Inflammatory macrophage treated with lipopolysaccharide for 1 hour (primary cell): Measurements from ENCODE around the gene ODF2L.

ENCODE experiments used
- DNase-seq, 2 donors: peaks; one replicate each; pipeline ENCODE4 v3.0.0-alpha.2; 2020 to 2022

The ODF2L gene, protein sequence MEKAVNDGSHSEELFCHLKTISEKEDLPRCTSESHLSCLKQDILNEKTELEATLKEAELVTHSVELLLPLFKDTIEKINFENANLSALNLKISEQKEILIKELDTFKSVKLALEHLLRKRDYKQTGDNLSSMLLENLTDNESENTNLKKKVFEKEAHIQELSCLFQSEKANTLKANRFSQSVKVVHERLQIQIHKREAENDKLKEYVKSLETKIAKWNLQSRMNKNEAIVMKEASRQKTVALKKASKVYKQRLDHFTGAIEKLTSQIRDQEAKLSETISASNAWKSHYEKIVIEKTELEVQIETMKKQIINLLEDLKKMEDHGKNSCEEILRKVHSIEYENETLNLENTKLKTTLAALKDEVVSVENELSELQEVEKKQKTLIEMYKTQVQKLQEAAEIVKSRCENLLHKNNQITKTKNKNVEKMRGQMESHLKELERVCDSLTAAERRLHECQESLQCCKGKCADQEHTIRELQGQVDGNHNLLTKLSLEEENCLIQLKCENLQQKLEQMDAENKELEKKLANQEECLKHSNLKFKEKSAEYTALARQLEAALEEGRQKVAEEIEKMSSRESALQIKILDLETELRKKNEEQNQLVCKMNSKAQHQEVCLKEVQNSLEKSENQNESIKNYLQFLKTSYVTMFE

DNA sequence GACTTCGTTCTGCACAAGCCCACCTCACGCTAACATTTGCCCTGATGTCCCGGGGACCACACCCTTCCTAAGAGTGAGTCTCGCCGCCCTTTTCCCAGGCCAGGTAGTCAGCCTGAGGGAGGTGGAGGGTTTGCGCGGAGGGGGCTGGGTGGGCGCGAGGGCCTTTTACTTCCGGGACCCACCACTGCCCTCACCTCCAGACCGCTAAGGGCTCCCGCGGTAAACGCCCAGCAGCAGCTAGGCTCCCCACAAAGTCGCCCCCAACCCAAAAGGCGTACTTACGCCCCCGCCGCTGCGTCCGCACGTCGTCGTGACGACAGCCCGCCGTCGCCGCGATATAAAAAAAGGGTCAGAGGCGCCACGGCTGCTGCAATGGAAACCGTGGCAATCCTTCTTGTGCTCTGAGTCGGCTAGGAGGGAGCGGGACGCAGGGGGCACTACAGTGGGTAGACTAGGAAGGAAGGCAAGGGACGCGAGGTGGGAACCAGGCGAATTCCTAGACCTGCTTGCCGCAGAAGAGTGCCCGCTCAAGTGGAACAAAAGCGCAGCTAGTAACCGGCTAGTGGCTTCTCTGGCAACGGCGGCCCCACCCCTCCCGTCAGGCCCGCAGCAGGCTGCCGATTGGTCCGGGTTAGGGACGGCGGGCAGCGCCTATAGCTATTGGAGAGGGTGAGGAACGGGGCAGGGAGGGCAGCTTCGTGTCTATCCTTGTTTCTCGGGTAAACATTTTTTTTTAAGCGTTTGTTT lies at the start of gene ODF2L:
Gene ODF2L, minus strand, starts transcription at position 573 of the 747 bp plus-strand sequence. CDS start 9,296 bp downstream, outside the sequence.
- peak; percentile 78 to 82 for DNase-seq

- no peak for DNase-seq
Measured at GRCh38 chr1:86445919-86446318, 49.8 kb upstream of the ODF2L start.

DNA sequence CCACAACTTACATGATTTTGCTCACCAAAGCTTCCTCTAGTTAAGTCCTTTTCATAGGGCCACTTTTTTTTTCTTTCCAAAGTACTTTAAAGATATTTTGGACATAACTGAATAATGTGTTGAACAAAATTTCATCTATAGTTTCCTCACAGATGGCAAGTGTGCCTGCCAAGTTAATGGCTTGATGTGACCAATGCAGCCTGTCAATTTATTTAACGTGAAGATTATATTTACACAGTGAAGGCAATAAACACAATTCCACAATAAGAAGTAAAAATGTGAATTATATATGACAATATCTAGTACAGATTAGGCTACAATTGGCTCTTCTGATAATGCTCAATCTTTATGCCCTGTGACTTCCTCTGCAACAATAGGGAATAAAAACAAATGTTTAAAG lies 45.9 kb upstream of the ODF2L start:
- no peak for DNase-seq

DNA sequence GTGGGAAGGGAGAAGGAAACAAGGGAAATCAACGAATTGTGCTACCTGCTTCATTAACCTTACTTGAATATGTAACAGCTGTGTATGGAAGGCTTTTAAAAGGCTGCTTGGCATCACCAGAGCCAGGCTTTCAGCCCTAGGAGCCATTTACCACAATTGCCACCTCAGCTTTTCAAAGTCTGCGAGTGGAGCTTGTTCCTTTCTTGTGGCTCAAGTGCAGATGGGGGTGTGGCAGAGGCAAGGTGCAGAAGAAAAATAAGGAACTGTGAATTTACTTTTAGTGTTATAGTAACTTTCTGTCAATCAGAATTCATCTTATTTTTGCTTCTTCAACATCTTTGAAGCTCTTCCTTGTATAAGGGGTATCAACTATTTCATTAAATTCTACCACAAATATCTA lies 45.5 kb upstream of the ODF2L start:
- DNase-seq, result no peak

DNA sequence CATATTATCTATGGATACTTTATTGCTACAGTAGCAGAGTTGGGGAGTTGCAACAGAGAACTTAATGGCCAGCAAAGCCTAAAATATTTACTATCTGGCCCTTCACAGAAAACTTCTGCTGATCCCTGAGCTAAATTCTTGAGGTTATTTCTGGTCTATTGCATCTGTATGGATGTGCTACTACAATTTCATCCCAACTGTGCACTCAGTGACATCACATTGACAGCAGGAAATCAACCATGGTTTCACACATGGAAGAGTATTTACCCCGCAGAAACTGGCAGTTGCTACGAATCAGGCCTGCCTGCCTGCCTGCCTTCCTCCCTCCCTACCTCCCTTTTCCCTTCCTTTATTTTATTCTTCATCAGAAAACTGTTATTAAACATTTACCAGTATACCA lies 39.9 kb upstream of the ODF2L start:
- DNase-seq, result no peak

GRCh38 chr1:86435327-86435726 lies 39.2 kb upstream of the ODF2L start:
- no peak for DNase-seq

DNA sequence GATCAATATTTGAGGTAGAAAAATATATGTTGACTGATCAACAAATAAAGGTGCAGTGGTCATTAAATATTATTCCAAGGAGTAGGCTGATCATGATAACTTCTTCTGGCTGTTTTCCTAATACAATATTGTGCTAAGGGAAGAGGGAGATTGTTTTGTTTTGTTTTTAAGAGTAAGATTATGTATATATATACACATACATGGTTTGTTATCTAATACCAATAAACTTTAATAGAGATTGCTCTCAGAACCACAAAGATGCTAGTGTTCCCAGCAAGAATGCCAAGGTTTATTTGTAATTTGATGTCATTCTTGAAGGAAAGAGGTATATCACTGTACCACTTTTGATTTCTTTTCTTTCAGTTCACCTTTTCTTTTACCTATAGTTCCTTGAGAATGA lies 37.9 kb upstream of the ODF2L start:
- DNase-seq, result no peak

DNA sequence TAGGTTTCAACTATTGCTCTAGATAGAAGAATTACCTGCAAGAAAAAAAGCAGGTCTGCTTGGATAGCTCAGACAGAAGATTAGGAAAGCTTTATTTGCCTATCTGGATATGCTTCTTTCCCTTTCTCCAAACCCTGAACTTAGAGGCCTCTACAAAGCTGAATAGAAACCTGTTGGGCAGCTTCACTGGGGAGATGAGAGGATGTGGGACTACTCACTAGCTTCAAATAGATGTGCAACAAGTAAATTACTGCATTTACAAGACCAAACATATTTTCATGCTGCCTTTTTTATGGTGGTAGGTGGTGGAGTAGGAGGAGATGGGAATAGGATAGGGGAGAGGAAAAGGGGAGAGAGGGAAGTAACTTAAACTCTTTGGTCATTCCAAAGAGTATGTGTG lies 34.3 kb upstream of the ODF2L start:
- DNase-seq, result no peak

DNA sequence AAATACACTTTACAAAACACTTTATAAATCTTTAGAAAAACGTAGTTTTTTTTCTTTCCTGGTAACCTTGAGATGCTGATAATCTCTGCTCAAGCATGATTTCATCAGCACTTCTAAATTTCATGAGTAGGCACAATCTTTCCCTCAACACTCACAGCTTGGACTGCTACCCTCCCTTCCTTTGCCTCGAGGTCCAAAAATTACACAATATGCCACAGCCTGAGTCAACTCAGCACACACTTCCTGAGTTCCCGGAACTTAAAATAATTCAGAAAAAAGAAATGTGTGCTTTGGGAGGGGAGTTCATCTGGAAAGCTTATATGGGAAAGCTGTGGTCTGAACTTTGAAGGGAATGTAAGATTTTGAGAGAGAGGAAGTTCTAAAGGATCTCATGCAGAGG lies 33.7 kb upstream of the ODF2L start:
- peak; percentile 83 to 87 for DNase-seq

GRCh38 chr1:86429122-86429725 lies 33.1 kb upstream of the ODF2L start:
- DNase-seq, result peak in 1 of 2 donors; percentile 6

DNA sequence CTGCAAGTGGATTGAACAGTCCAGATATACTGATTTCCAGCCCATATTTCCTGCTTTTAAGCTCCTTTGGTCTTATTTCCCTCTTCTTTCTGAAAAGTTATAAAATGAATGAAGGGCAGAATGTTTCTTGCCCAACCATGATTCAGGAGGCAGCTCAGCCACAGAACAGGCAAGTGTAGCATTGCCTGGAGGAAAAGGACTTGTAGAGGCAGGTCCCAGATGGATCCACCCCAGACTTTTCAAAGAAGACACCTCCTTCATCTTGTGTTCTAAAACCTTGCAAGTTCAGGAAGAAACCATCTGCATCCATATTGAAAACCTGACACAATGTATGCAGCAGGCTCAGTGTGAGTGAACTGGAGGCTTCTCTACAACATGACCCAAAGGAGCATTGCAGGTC lies 27.8 kb upstream of the ODF2L start, which contains the start of gene CLCA2:
Gene CLCA2, plus strand, starts transcription at position 299 of the 400 bp plus-strand sequence. Its CDS starts 77 bp downstream, at position 376.
- no peak for DNase-seq

DNA sequence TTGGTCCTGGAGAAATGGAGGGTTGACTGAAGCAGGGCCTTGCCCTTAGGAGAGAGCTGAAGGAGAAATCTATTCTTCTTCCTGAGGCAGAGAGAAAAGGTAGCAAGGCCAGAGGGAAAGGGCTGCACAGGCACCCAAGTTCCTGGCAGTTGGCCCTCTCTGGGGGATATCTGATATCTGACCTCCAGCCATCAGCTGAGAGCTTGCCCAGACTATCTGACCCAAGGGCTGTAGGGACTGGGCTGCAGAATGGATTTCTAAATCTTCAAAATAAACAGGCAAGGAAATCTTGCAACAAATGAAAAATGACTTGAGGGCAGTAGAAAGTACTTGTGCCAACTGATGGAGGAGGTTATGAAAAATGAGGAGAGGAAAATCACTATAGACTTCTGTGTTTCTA lies 27.4 kb upstream of the ODF2L start:
- no peak for DNase-seq

GRCh38 chr1:86421601-86422280 lies 25.6 kb upstream of the ODF2L start:
- DNase-seq, result no peak

DNA sequence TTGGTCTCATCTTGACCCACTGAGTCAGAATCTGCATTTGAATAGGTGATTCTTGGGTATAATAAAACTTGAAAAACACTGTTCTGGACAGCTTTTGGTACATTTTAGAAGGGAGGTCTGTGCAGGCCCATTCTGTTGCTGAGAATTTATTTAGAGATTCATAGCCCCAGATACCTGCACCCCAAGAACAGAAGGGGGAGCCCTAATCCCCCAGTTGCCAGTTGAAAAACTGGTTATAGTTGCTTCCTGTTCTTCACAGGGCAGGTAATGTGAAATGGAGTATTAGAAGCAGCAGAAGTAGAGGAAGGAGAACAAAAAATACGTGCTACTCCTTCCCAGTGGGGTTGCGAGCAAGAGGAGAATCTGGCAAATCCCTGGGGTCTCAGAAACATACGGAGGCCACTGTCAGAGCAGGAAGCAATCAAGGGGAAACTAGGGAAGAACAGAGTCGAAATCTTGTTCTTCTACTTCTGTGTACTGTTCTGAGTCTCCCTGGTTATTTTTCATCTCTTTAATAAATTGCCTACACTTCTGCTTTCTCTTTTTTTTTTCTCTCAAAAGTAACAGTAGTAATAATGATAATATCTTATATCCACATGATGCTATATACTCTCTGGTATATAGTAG lies 23.3 kb upstream of the ODF2L start:
- DNase-seq, result peak; percentile 19 to 58

- no peak for DNase-seq
Measured at GRCh38 chr1:86416343-86416742, 20.2 kb upstream of the ODF2L start.

DNA sequence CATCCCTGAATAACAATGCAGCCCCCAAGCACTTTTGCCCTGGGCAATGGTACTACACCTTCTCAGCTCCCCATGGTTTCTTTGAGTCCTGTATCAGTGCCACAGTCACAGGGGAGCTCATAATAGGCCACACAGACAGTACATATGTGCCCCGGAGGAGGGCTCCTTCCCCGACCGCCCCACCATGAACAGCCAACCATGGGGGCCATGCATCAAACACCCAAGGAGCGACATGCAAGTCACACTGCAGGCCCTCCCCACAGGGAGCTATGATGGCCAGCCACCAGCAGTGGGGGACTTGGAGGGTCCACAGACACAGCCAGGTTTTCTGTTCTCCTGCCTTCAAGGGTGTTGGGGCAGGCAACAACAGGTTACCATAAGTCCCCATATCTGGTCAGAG lies 14.8 kb upstream of the ODF2L start:
- DNase-seq, result no peak

DNA sequence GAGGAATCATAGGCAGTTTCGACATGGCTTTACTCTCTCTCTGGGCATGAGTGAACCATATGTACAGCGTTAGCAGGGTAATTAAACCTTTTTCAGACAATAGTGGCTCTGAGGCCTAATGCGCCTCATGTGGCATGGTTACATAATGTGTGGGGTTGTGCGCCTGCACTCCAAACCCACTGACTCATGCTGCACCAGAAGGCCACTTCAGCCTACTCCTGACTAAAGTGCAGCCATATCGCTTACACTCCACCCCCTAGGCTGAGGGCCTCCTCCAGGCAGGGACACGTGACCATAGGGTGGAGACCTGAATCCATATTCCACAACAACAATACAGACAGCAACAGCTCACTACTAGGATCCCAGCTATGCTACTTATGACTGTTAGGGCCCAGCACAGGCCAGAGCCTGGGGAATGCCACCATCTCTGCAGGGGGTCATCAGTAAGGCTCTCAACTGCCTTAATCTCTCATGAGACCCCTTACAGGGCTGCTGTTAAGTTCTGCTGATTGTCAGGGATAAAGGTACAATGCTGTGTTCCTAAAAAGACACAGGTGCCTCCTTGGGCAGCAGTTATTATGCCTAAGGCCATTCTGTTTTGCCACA lies 13.4 kb upstream of the ODF2L start:
- no peak for DNase-seq

- DNase-seq, result no peak
Measured at GRCh38 chr1:86396498-86396890, 371 bp upstream of the ODF2L start.

DNA sequence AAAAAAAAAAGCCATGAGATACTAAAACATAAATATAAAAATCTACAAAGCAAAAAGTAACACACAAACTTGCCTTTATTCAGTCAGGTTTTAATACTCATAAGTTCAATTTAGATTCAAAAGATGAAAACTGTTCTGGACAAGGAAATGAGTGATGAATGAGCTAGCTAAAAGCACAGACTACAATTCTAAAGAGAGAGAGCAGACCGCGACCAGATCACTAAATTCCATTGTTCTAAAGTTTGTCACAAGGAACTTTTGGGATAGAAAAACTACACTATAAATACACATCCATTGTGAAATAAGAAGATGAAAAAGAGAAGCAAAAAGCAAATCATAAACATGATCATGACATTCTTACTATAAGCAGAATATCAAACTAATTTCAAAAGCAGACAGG lies 1.7 kb downstream of the ODF2L start:
- DNase-seq, result no peak

DNA sequence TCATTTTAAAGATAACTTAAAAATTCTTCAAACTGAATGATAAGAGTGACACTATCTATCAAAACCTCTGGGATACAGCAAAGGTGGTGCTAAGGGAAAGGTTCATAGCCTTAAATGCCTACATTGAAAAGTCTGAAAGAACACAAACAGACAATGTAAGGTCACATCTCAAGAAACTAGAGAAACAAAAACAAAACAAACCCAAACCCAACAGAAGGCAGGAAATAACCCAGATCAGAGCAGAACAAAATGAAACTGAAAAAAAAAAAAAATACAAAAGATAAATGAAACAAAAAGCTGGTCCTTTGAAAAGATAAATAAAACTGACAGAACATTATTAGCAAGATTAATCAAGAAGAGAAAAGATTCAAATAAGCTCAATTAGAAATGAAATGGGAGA lies 6.8 kb downstream of the ODF2L start:
- no peak for DNase-seq

DNA sequence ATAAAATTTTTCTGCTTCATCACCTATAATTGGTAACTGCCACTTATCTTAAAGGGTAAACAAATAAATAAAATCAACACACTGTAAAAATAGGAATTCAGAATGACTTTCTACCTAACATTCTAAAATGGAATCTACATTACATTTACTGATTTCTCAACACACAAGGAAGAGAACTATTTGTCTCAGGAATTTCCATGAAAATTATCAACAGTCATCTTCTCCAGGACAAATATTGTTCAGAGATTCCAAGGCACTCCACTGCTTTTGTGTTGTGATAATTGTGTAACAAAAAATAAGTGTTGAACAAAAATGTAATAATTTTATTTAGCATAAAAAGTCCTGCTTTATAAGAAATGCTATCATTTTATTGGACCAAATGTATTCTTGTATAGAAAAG lies 7.3 kb downstream of the ODF2L start:
- no peak for DNase-seq
